NCI-H524 treated with DMSO at 0.1 percent for 48 hours (cell line): ENCODE data around the gene CRYGN.

ENCODE experiments used
- DNase-seq: peaks from one replicate; lab custom pipeline; 2025; lab: John Stamatoyannopoulos, UW

Gene CRYGN

GRCh38 chr7:151439855-151440798 is at the start of gene CRYGN:
CRYGN (minus strand) TSS chr7:151440141; CDS start chr7:151439917, 224 bp downstream.
- no peak for DNase-seq

GRCh38 chr7:151489498-151489897 is 49.6 kb upstream of the CRYGN start:
- DNase-seq = no peak

GRCh38 chr7:151488096-151488495 is 48.2 kb upstream of the CRYGN start:
- DNase-seq = no peak

GRCh38 chr7:151487228-151487627 is 47.3 kb upstream of the CRYGN start:
- no peak for DNase-seq

GRCh38 chr7:151486074-151486473 is 46.1 kb upstream of the CRYGN start:
- DNase-seq = no peak

- no peak for DNase-seq
Measured at GRCh38 chr7:151484971-151485707, 45.2 kb upstream of the CRYGN start.

GRCh38 chr7:151483711-151483983 is 43.7 kb upstream of the CRYGN start:
- no peak for DNase-seq

GRCh38 chr7:151482883-151483710 is 43.2 kb upstream of the CRYGN start:
- no peak for DNase-seq

- no peak for DNase-seq
Measured at GRCh38 chr7:151481650-151482505, 41.9 kb upstream of the CRYGN start.

- no peak for DNase-seq
Measured at GRCh38 chr7:151477867-151478266, 37.9 kb upstream of the CRYGN start.

- DNase-seq = no peak
Measured at GRCh38 chr7:151472644-151473380, 32.9 kb upstream of the CRYGN start.

- DNase-seq = no peak
Measured at GRCh38 chr7:151470711-151471110, 30.8 kb upstream of the CRYGN start.

GRCh38 chr7:151469281-151469680 is 29.3 kb upstream of the CRYGN start:
- no peak for DNase-seq

- DNase-seq = no peak
Measured at GRCh38 chr7:151468217-151469018, 28.5 kb upstream of the CRYGN start.

- DNase-seq = no peak
Measured at GRCh38 chr7:151465169-151465568, 25.2 kb upstream of the CRYGN start.

GRCh38 chr7:151462306-151462779 is 22.4 kb upstream of the CRYGN start:
- no peak for DNase-seq

GRCh38 chr7:151461942-151462230 is 21.9 kb upstream of the CRYGN start:
- no peak for DNase-seq

GRCh38 chr7:151461096-151461941 is 21.4 kb upstream of the CRYGN start:
- DNase-seq = no peak

GRCh38 chr7:151460474-151460855 is 20.5 kb upstream of the CRYGN start:
- no peak for DNase-seq
